Smooth muscle cell (in vitro differentiated cells): ENCODE results near the gene SHISAL2B. TPM values are rescaled to one million over a fixed set of nuclear protein-coding genes. Genes with fewer than 3 reads are reported as not detected.

Experiments
- DNase-seq: peaks from one replicate; lab custom pipeline; 2025; ENCODE audit not compliant: unreplicated experiment; lab: John Stamatoyannopoulos, UW
- H2AFZ ChIP-seq: fragments of 200-600 bp; sonication (generic); 2 replicates; pipeline ENCODE4 v1.6.0; 2016; ENCODE audit warnings: antibody characterized with exemption, low read depth, mild to moderate bottlenecking
- H3F3A ChIP-seq: fragments of 200-600 bp; sonication (generic); 2 replicates; pipeline ENCODE4 v1.6.0; 2017; ENCODE audit warnings: antibody characterized with exemption, low read depth
- H3K27ac ChIP-seq: fragments of 200-600 bp; sonication (generic); 2 replicates; pipeline ENCODE4 v1.5.1; 2016; ENCODE audit warnings: low read depth, mild to moderate bottlenecking
- H3K27me3 ChIP-seq: fragments of 200-600 bp; sonication (generic); 2 replicates; pipeline ENCODE4 v1.6.1; 2016; ENCODE audit warnings: low read depth, mild to moderate bottlenecking
- H3K36me3 ChIP-seq: fragments of 200-600 bp; sonication (generic); 2 replicates; pipeline ENCODE4 v1.5.1; 2016; ENCODE audit warnings: low read depth
- H3K4me1 ChIP-seq: fragments of 200-600 bp; sonication (generic); 2 replicates; pipeline ENCODE4 v1.5.1; 2016; ENCODE audit warnings: low read depth
- H3K4me2 ChIP-seq: fragments of 200-600 bp; sonication (generic); 2 replicates; pipeline ENCODE4 v1.6.0; 2016; ENCODE audit warnings: mild to moderate bottlenecking
- H3K4me3 ChIP-seq: fragments of 200-600 bp; sonication (generic); 2 replicates; pipeline ENCODE4 v1.5.1; 2016; ENCODE audit warnings: mild to moderate bottlenecking
- H3K79me2 ChIP-seq: fragments of 200-600 bp; sonication (generic); 2 replicates; pipeline ENCODE4 v1.6.0; 2016; ENCODE audit warnings: low read depth, mild to moderate bottlenecking
- H3K9ac ChIP-seq: fragments of 200-600 bp; sonication (generic); 2 replicates; pipeline ENCODE4 v1.6.0; 2016; ENCODE audit warnings: low read depth
- H3K9me3 ChIP-seq: fragments of 200-600 bp; sonication (generic); replicated peaks from 2 replicates; pipeline ENCODE4 v1.5.1; 2016; ENCODE audit warnings: low read depth
- H4K20me1 ChIP-seq: fragments of 200-600 bp; sonication (generic); 2 replicates; pipeline ENCODE4 v1.6.0; 2016; ENCODE audit warnings: low read depth
- WGBS: methylation state at CpG from one replicate; pipeline ENCODE4 v1.1.7; 2016; ENCODE audit warnings: low lambda C conversion rate; 5-methylcytosine and 5-hydroxymethylcytosine counted together
- polyA plus RNA-seq: library from polyadenylated mRNA; unstranded; fragments of >200 nt; fragmentation: Nextera tagmentation; extraction: Ambion mirVana; gene quantifications from 2 replicates; pipeline ENCODE4 v1.2.1, GENCODE V29; 2016
- total RNA-seq: library from RNA; depleted of rRNA; stranded (reverse); fragments of >200 nt; gene quantifications from 2 replicates; pipeline ENCODE4 v1.2.3, GENCODE V29; 2014
- TF ChIP-seq, protein P1 (sequence below): fragments of 200-600 bp; sonication (generic); IDR thresholded peaks from 2 replicates; pipeline ENCODE4 v1.5.1; 2017; ENCODE audit warnings: borderline replicate concordance, mild to moderate bottlenecking, antibody characterized with exemption; ENCODE audit not compliant: insufficient read depth, poor library complexity, severe bottlenecking

SHISAL2B gene
- total and polyA plus RNA-seq, 2 experiments from 2014 or later = not detected

DNA sequence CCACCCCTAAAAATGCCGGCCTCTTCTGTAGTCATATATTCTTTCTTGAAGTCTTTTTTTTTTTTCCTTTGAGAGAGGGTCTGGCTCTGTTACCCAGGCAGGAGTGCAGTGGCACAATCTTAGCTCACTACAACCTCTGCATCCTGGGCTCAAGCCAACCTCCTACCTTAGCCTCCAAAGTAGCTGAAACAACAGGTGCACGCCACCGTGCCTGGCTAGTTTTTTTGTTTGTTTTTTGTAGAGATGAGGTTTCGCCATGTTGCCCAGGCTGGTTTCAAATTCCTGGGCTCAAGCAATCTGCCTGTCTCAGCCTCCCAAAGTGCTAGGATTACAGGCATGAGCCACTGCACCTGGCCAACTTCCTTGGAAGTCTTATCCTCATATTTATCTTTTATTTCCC is 59.1 kb downstream of the SHISAL2B start:
- Histone ChIP-seq H3K9ac (no peak overlapping the region), H2AFZ (no peak overlapping the region), H3F3A (no peaks in the 10 kb centered on the region), H3K27ac (no peak overlapping the region), H3K4me2 (no peak overlapping the region), H4K20me1 (peaks cover 63% of the 10 kb centered on the region), H3K36me3 (peaks cover 8% of the 10 kb centered on the region), H3K27me3 (no peaks in the 10 kb centered on the region), H3K4me3 (no peak overlapping the region), H3K79me2 (peaks cover 26% of the 10 kb centered on the region), H3K9me3 (no peaks in the 10 kb centered on the region), H3K4me1 (no peaks in the 10 kb centered on the region)
- DNase-seq = no peak
- TF ChIP-seq, protein P1, sequence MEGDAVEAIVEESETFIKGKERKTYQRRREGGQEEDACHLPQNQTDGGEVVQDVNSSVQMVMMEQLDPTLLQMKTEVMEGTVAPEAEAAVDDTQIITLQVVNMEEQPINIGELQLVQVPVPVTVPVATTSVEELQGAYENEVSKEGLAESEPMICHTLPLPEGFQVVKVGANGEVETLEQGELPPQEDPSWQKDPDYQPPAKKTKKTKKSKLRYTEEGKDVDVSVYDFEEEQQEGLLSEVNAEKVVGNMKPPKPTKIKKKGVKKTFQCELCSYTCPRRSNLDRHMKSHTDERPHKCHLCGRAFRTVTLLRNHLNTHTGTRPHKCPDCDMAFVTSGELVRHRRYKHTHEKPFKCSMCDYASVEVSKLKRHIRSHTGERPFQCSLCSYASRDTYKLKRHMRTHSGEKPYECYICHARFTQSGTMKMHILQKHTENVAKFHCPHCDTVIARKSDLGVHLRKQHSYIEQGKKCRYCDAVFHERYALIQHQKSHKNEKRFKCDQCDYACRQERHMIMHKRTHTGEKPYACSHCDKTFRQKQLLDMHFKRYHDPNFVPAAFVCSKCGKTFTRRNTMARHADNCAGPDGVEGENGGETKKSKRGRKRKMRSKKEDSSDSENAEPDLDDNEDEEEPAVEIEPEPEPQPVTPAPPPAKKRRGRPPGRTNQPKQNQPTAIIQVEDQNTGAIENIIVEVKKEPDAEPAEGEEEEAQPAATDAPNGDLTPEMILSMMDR = no peak
- WGBS = 92% methylated on average over 4 of the region's 4 CpGs

DNA sequence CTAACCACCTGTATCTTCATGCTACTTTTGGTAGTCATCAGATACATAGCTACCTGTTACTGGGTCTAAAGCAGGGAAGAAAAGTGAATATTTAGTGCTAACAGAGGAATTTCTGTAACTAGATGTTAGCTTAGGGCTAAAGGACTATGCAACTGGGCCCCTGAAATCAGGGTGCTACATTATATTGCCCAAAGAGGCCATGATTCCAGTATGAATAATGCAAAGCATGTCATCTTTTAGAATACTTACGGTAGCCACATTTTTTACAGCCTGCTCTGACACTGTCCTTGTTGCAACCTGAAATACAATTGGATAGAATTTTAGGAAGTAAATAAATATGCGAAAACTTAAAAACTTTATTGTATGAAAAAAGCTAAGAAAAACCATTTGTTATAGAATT is 63.8 kb downstream of the SHISAL2B start:
- Histone ChIP-seq H3K79me2 (peaks cover 59% of the 10 kb centered on the region), H3K36me3 (peaks cover 8% of the 10 kb centered on the region), H3K9me3 (no peaks in the 10 kb centered on the region), H3K9ac (no peak overlapping the region), H3K4me2 (no peak overlapping the region), H2AFZ (no peak overlapping the region), H4K20me1 (peaks cover 79% of the 10 kb centered on the region), H3K27me3 (no peaks in the 10 kb centered on the region), H3K4me3 (no peak overlapping the region), H3F3A (no peaks in the 10 kb centered on the region), H3K4me1 (peaks cover 5% of the 10 kb centered on the region), H3K27ac (no peak overlapping the region)
- TF ChIP-seq, protein P1 = no peak
- 98% methylated on average over 2 of the region's 2 CpGs for WGBS
- no peak for DNase-seq

DNA sequence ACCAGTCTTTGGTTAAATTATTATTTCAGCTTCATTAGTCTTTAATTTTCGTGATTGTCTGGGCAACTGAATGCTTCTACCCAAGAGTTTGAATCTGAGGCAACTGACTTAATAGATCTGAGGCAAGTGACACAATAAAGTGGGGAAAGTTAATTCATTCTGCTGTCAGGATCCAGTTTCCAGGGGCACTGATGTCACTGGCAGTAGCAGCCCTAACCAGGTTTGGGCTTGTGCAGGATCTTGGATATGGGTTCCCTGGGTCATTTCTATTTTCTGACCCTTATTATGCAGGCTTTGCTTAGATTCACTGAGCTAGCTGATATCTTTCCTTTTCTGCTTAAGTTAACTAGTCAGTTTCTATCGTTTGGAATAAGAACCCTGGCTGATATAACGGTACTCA is 68.6 kb downstream of the SHISAL2B start:
- Histone ChIP-seq H3K9ac (no peak overlapping the region), H3K4me3 (no peak overlapping the region), H4K20me1 (peaks cover 94% of the 10 kb centered on the region), H3K36me3 (no peaks in the 10 kb centered on the region), H3K27ac (no peak overlapping the region), H3K27me3 (no peaks in the 10 kb centered on the region), H3K79me2 (peaks cover 90% of the 10 kb centered on the region), H3K4me1 (peaks cover 36% of the 10 kb centered on the region), H3K4me2 (no peak overlapping the region), H3K9me3 (no peaks in the 10 kb centered on the region), H2AFZ (no peak overlapping the region), H3F3A (no peaks in the 10 kb centered on the region)
- 97% methylated on average over 3 of the region's 3 CpGs for WGBS
- TF ChIP-seq, protein P1 = no peak
- DNase-seq = no peak

- H4K20me1 ChIP-seq = peaks cover 95% of the 10 kb centered on the region
Observed at GRCh38 chr5:64759960-64760660, 69.8 kb downstream of the SHISAL2B start.

More at GRCh38 chr5:64759960-64760660, 69.8 kb downstream of the SHISAL2B start:
- Histone ChIP-seq H3K4me1 (peaks cover 36% of the 10 kb centered on the region), H3K4me2 (no peak overlapping the region), H3K79me2 (peaks cover 98% of the 10 kb centered on the region), H3K36me3 (no peaks in the 10 kb centered on the region), H3K9ac (no peak overlapping the region), H3K4me3 (no peak overlapping the region), H3K9me3 (no peaks in the 10 kb centered on the region), H2AFZ (no peak overlapping the region), H3K27ac (no peak overlapping the region), H3K27me3 (no peaks in the 10 kb centered on the region), H3F3A (no peaks in the 10 kb centered on the region)
- DNase-seq = no peak
- TF ChIP-seq, protein P1 = no peak
- 95% methylated on average over 4 of the region's 4 CpGs for WGBS
